Right atrium auricular region (tissue), 2 donors: ENCODE results near the gene PTPN7. TPM values are rescaled to one million over a fixed set of nuclear protein-coding genes. Genes with fewer than 3 reads are reported as not detected.

Source experiments
- DNase-seq: peaks from one replicate; pipeline ENCODE4 v3.0.0-alpha.2; 2019; ENCODE audit warnings: low spot score
- H3K27ac ChIP-seq, 2 donors: fragments of 200-600 bp; sonication (generic); 1 replicate in 1 of 2; 2 replicates in 1 of 2; pipeline ENCODE4 v1.5.1; 2016 to 2019
- H3K27me3 ChIP-seq, 2 donors: fragments of 200-600 bp; sonication (generic); one replicate each; pipeline versions ENCODE4 v1.5.1 to v1.6.0; 2017 to 2019
- H3K36me3 ChIP-seq: fragments of 200-600 bp; sonication (generic); one replicate; pipeline ENCODE4 v1.5.1; 2016
- H3K4me1 ChIP-seq, 2 donors: fragments of 200-600 bp; sonication (generic); one replicate each; pipeline versions ENCODE4 v1.5.1 to v1.6.0; 2017 to 2019
- H3K4me3 ChIP-seq, 2 donors: fragments of 200-600 bp; sonication (generic); 1 replicate in 1 of 2; 2 replicates in 1 of 2; pipeline ENCODE4 v1.5.1; 2017 to 2019; ENCODE audit warnings: mild to moderate bottlenecking in 1 of 2, moderate library complexity in 1 of 2
- H3K9me3 ChIP-seq, 2 donors: fragments of 200-600 bp; sonication (generic); one replicate each; pipeline ENCODE4 v1.5.1; 2019
- total RNA-seq, 2 donors: library from RNA; depleted of rRNA; stranded (reverse); fragments of >200 nt; gene quantifications; one replicate each; pipeline ENCODE4 v1.1.0, GENCODE V29; 2016
- TF ChIP-seq, protein P1 (sequence below), 2 donors: fragments of 200-600 bp; sonication (generic); IDR thresholded peaks; one replicate each; pipeline ENCODE4 v1.5.1; 2019; ENCODE audit warnings: antibody characterized with exemption in 2 of 2

Gene PTPN7
- total RNA-seq = under 1 TPM; 0.41 to 0.63 TPM

DNA sequence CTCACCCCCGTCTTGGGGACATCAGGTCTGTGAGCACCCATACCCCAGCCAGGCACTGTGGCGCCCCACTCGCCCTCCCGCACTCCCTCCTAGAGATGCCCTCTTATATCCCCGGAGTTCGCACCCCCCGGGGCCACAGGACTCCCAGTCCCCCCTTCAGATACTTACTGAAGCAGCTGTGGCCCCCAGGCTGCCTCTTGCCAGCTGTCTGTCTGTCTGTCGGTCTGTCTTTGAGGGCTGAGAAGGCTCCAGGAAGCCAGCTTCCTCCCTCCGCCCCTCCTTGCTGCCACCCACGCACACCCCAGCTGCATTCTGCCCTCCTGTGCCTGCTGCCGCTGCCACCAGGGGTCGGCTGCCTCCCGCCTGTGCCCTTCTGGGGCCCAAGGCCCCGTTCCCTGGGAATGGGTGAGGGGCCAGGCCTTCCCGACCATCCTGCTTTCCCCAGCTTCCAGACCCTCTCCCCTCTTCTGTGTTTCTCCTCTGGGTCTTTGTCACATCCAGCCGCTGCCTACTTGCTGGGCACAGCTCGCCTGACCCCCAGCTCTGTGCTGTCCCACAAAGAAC, at the start of gene PTPN7:
Gene PTPN7 (minus strand): TSS at position 226 of the 564 bp plus-strand sequence. CDS start 1,200 bp downstream, outside the sequence.
- H3K27ac ChIP-seq = no peak within 1 kb of the TSS
- H3K9me3 ChIP-seq = no peaks in the 10 kb centered on the region
- no peak for DNase-seq
- peaks cover 0 to 1% of the 10 kb centered on the region in 2 donors for H3K4me1 ChIP-seq
- H3K27me3 ChIP-seq = no peaks in the 10 kb centered on the region
- H3K4me3 ChIP-seq = peak within 1 kb of the TSS in 1 of 2 donors; percentile 13
- TF ChIP-seq, protein P1, sequence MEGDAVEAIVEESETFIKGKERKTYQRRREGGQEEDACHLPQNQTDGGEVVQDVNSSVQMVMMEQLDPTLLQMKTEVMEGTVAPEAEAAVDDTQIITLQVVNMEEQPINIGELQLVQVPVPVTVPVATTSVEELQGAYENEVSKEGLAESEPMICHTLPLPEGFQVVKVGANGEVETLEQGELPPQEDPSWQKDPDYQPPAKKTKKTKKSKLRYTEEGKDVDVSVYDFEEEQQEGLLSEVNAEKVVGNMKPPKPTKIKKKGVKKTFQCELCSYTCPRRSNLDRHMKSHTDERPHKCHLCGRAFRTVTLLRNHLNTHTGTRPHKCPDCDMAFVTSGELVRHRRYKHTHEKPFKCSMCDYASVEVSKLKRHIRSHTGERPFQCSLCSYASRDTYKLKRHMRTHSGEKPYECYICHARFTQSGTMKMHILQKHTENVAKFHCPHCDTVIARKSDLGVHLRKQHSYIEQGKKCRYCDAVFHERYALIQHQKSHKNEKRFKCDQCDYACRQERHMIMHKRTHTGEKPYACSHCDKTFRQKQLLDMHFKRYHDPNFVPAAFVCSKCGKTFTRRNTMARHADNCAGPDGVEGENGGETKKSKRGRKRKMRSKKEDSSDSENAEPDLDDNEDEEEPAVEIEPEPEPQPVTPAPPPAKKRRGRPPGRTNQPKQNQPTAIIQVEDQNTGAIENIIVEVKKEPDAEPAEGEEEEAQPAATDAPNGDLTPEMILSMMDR (IDR thresholded peaks at IDR 0.05) = no peak
- H3K36me3 ChIP-seq = no peaks in the 10 kb centered on the region

- H3K36me3 ChIP-seq = no peaks in the 10 kb centered on the region
- TF ChIP-seq, protein P1 (IDR thresholded peaks at IDR 0.05) = no peak
- H3K9me3 ChIP-seq = no peaks in the 10 kb centered on the region
- H3K27me3 ChIP-seq = no peaks in the 10 kb centered on the region
- H3K4me3 ChIP-seq = no peak overlapping the region
- peaks cover 0 to 9% of the 10 kb centered on the region in 2 donors for H3K4me1 ChIP-seq
- no peak for DNase-seq
- no peak overlapping the region for H3K27ac ChIP-seq
These were observed 48.0 kb upstream of the PTPN7 start for GRCh38 chr1:202208351-202208857.

DNA sequence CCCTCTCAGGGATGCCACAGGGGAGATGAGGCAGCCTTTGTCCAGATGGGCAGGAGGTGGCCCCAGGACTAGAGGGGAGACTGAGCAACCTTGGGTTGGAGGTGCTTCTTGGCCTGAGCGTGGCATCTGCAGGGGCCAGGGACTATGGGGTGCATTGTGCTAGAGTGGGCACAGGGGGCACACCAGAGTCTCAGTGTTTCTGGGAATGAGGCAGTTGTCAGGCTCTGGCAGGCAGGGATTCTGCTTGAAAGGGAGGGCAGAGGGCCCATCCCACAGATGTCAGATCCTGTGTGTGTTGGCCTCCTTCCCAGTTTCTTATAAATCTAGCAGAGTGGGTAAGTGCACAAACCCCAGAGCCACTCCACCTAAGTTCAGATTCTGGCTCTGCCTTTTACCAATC, 46.9 kb upstream of the PTPN7 start:
- no peak overlapping the region for H3K27ac ChIP-seq
- no peaks in the 10 kb centered on the region for H3K36me3 ChIP-seq
- H3K4me1 ChIP-seq = peaks cover 0 to 19% of the 10 kb centered on the region in 2 donors
- no peaks in the 10 kb centered on the region for H3K27me3 ChIP-seq
- no peaks in the 10 kb centered on the region for H3K9me3 ChIP-seq
- DNase-seq = no peak
- TF ChIP-seq, protein P1 (IDR thresholded peaks at IDR 0.05) = no peak
- H3K4me3 ChIP-seq = no peak overlapping the region

GRCh38 chr1:202205523-202206190, 45.3 kb upstream of the PTPN7 start:
- Histone ChIP-seq H3K27ac (no peak overlapping the region), H3K9me3 (no peaks in the 10 kb centered on the region), H3K27me3 (no peaks in the 10 kb centered on the region), H3K36me3 (no peaks in the 10 kb centered on the region), H3K4me1 (peaks cover 0 to 34% of the 10 kb centered on the region in 2 donors), H3K4me3 (no peak overlapping the region)
- no peak for DNase-seq
- TF ChIP-seq, protein P1 (IDR thresholded peaks at IDR 0.05) = peak in 1 of 2 donors; percentile 18

DNA sequence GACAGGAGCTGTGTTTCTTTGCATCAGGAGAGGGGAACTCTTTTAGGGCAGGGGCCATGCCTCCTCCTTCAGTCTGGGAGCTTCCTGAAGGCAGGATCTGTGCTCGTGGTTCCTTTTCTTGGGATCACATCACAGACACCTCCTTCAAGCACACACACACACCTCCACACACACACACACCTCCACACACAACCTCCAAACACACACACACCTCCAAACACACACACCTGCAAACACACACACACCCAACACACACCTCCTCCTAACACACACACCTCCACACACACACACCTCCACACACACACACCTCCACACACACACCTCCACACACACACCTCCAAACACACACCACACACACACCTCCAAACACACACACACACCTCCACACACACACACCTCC, 43.7 kb upstream of the PTPN7 start:
- peak overlapping the region in 1 of 2 donors; percentile 92 for H3K27ac ChIP-seq
- no peaks in the 10 kb centered on the region for H3K36me3 ChIP-seq
- TF ChIP-seq, protein P1 (IDR thresholded peaks at IDR 0.05) = no peak
- no peak for DNase-seq
- no peak overlapping the region for H3K4me3 ChIP-seq
- H3K4me1 ChIP-seq = peaks cover 0 to 50% of the 10 kb centered on the region in 2 donors
- no peaks in the 10 kb centered on the region for H3K9me3 ChIP-seq
- H3K27me3 ChIP-seq = no peaks in the 10 kb centered on the region
